ENCODE measurements around the gene EDAR.

- TF ChIP-seq CTCF (IDR thresholded peaks at IDR 0.05) (no peak), ZFX (IDR thresholded peaks at IDR 0.05; ENCODE audit: borderline replicate concordance) (no peak)
Measured at GRCh38 chr2:108898315-108899082, 90.5 kb downstream of the EDAR start.

Measured in 22Rv1 (cell line).